Measurements from ENCODE around the gene INHA.

- TF ChIP-seq, protein P1, sequence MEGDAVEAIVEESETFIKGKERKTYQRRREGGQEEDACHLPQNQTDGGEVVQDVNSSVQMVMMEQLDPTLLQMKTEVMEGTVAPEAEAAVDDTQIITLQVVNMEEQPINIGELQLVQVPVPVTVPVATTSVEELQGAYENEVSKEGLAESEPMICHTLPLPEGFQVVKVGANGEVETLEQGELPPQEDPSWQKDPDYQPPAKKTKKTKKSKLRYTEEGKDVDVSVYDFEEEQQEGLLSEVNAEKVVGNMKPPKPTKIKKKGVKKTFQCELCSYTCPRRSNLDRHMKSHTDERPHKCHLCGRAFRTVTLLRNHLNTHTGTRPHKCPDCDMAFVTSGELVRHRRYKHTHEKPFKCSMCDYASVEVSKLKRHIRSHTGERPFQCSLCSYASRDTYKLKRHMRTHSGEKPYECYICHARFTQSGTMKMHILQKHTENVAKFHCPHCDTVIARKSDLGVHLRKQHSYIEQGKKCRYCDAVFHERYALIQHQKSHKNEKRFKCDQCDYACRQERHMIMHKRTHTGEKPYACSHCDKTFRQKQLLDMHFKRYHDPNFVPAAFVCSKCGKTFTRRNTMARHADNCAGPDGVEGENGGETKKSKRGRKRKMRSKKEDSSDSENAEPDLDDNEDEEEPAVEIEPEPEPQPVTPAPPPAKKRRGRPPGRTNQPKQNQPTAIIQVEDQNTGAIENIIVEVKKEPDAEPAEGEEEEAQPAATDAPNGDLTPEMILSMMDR (IDR thresholded peaks at IDR 0.05 in 2 of 3, conservative IDR thresholded peaks at IDR 0.05 in 1 of 3; ENCODE audit: borderline replicate concordance in 1 of 3, insufficient read depth in 1 of 3, low read depth in 2 of 3, low read length in 2 of 3), result no peak
- TF ChIP-seq JUND (IDR thresholded peaks at IDR 0.05), result no peak
- no peak for TF ChIP-seq EZH2 (IDR thresholded peaks at IDR 0.05)
- TF ChIP-seq SP1 (IDR thresholded peaks at IDR 0.05; ENCODE audit: low read depth), result no peak
- no peak for TF ChIP-seq RAD21 (IDR thresholded peaks at IDR 0.05; ENCODE audit: low read depth)
- TF ChIP-seq, protein P2, sequence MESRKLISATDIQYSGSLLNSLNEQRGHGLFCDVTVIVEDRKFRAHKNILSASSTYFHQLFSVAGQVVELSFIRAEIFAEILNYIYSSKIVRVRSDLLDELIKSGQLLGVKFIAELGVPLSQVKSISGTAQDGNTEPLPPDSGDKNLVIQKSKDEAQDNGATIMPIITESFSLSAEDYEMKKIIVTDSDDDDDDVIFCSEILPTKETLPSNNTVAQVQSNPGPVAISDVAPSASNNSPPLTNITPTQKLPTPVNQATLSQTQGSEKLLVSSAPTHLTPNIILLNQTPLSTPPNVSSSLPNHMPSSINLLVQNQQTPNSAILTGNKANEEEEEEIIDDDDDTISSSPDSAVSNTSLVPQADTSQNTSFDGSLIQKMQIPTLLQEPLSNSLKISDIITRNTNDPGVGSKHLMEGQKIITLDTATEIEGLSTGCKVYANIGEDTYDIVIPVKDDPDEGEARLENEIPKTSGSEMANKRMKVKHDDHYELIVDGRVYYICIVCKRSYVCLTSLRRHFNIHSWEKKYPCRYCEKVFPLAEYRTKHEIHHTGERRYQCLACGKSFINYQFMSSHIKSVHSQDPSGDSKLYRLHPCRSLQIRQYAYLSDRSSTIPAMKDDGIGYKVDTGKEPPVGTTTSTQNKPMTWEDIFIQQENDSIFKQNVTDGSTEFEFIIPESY (IDR thresholded peaks at IDR 0.05; ENCODE audit: extremely low read depth, insufficient replicate concordance, low read length), result no peak
- no peak for TF ChIP-seq EZH2phosphoT487 (IDR thresholded peaks at IDR 0.05; ENCODE audit: borderline replicate concordance)
- no peak for TF ChIP-seq POLR2A (IDR thresholded peaks at IDR 0.05; ENCODE audit: borderline replicate concordance, extremely low read depth, insufficient read depth, insufficient read length)
- TF ChIP-seq ZNF274 (IDR thresholded peaks at IDR 0.05; ENCODE audit: low read depth, low read length), result no peak
- no peak for TF ChIP-seq MAX (IDR thresholded peaks at IDR 0.05)
Measured at GRCh38 chr2:219525533-219526232, 46.4 kb upstream of the INHA start.

All from HCT116 (cell line).